HCT116 (cell line): ENCODE results near the gene DOCK4. TPM values are rescaled to one million over a fixed set of nuclear protein-coding genes. Genes with fewer than 3 reads are reported as not detected.

Experiments
- ATAC-seq: fragments of 200-7000 bp; cut with Tn5 transposase; 2 replicates; pipeline ENCODE4 v1.9.1; 2020; ENCODE audit warnings: mild to moderate bottlenecking, moderate library complexity
- BruUV-seq: library from RNA; stranded (reverse); fragments of 400-500 nt; replicated peaks from 2 replicates; lab custom pipeline; 2021; lab: Mats Ljungman, UMichigan
- CTCF ChIA-PET: fragments of 300-600 bp; sonication (Branson Sonifier 250); formaldehyde crosslinking; loops from one replicate; lab custom pipeline; 2021; ENCODE audit warnings: antibody characterized with exemption; lab: Charles Lee
- POLR2A ChIA-PET: fragments of 300-600, 350-600 bp; sonication (Branson Sonifier 250); formaldehyde crosslinking; loops from one replicate; lab custom pipeline; 2021; ENCODE audit warnings: antibody characterized with exemption; lab: Charles Lee
- RAD21 ChIA-PET, 2 experiments: fragments of 300-600 bp; sonication (Branson Sonifier 250); formaldehyde crosslinking; loops; one replicate each; lab custom pipeline; 2023; ENCODE audit warnings: low total read pairs in 2 of 2; ENCODE audit not compliant: uncharacterized antibody in 2 of 2, unreplicated experiment in 2 of 2, low non-redundant PET in 1 of 2; lab: Charles Lee
- DNase-seq: peaks from one replicate; pipeline ENCODE4 v3.0.0-alpha.2; 2010; ENCODE audit warnings: low read depth, low spot score
- H2AFZ ChIP-seq: fragments of 200-600 bp; shearing (Covaris generic), sonication (generic); 2 replicates; pipeline ENCODE4 v1.6.1; 2017; ENCODE audit warnings: low read depth, mixed run types, mixed read lengths, antibody characterized with exemption, low read length; ENCODE audit not compliant: poor library complexity, severe bottlenecking
- H3K27ac ChIP-seq: 2 replicates; pipeline ENCODE4 v1.5.1; 2012; ENCODE audit warnings: low read depth, low read length
- H3K27me3 ChIP-seq: fragments of 200-600 bp; sonication (generic); 2 replicates; pipeline ENCODE4 v1.6.1; 2016; ENCODE audit warnings: mixed run types, low read length, mixed read lengths; ENCODE audit not compliant: insufficient read depth
- H3K36me3 ChIP-seq, 2 experiments: fragments of 200-500 bp in 1 of 2; fragments of 200-600 bp in 1 of 2; sonication (Bioruptor generic) in 1 of 2; sonication (generic) in 1 of 2; 2 replicates each; pipeline versions ENCODE4 v1.5.1 to v1.6.1; 2014 to 2016; ENCODE audit warnings: low read length in 2 of 2, inconsistent platforms in 1 of 2, mixed read lengths in 1 of 2, mixed run types in 1 of 2; ENCODE audit not compliant: insufficient read depth in 2 of 2, control insufficient read depth in 1 of 2
- H3K4me1 ChIP-seq, 2 experiments: fragments of 200-600 bp in 1 of 2; sonication (generic) in 1 of 2; 2 replicates each; pipeline versions ENCODE4 v1.5.1 to v1.6.1; 2012 to 2017; ENCODE audit warnings: low read length in 2 of 2, inconsistent platforms in 1 of 2, mild to moderate bottlenecking in 1 of 2, mixed read lengths in 1 of 2, mixed run types in 1 of 2, moderate library complexity in 1 of 2; ENCODE audit not compliant: insufficient read depth in 2 of 2, control insufficient read depth in 1 of 2
- H3K4me2 ChIP-seq: fragments of 200-600 bp; sonication (generic); 2 replicates; pipeline ENCODE4 v1.6.1; 2017; ENCODE audit warnings: mixed run types, low read length, mixed read lengths
- H3K4me3 ChIP-seq, 2 experiments: fragments of 200-600 bp in 1 of 2; sonication (generic) in 1 of 2; replicated peaks in 1 of 2; 2 replicates each; pipeline ENCODE4 v1.5.1; 2011 to 2016; ENCODE audit warnings: low read length in 2 of 2, control low read depth in 1 of 2, low read depth in 1 of 2, mild to moderate bottlenecking in 1 of 2, mixed read lengths in 1 of 2, mixed run types in 1 of 2
- H3K79me2 ChIP-seq: fragments of 200-600 bp; sonication (generic); 2 replicates; pipeline ENCODE4 v1.6.1; 2017; ENCODE audit warnings: mild to moderate bottlenecking, mixed run types, low read length, moderate library complexity, mixed read lengths; ENCODE audit not compliant: insufficient read depth
- H3K9ac ChIP-seq: fragments of 200-600 bp; sonication (generic); 2 replicates; pipeline ENCODE4 v1.6.1; 2016; ENCODE audit warnings: low read length, mixed read lengths
- H3K9me2 ChIP-seq: fragments of 200-600 bp; sonication (generic), shearing (Covaris generic); 2 replicates; pipeline ENCODE4 v1.6.1; 2017; ENCODE audit warnings: mixed run types, mild to moderate bottlenecking, moderate library complexity; ENCODE audit not compliant: insufficient read depth
- H3K9me3 ChIP-seq, 2 experiments: fragments of 200-500 bp in 1 of 2; fragments of 200-600 bp in 1 of 2; sonication (Bioruptor generic) in 1 of 2; sonication (generic) in 1 of 2; 2 replicates each; pipeline ENCODE4 v1.6.1; 2014 to 2017; ENCODE audit warnings: low read length in 2 of 2, mixed read lengths in 2 of 2, inconsistent platforms in 1 of 2, low read depth in 1 of 2, mild to moderate bottlenecking in 1 of 2, mixed run types in 1 of 2, moderate library complexity in 1 of 2; ENCODE audit not compliant: control insufficient read depth in 1 of 2, insufficient read depth in 1 of 2
- H4K20me1 ChIP-seq: fragments of 200-600 bp; sonication (generic), shearing (Covaris generic); 2 replicates; pipeline ENCODE4 v1.6.1; 2017; ENCODE audit warnings: mixed run types, mild to moderate bottlenecking, moderate library complexity; ENCODE audit not compliant: insufficient read depth
- CEBPB ChIP-seq: IDR thresholded peaks from 2 replicates; pipeline ENCODE4 v1.6.1; 2012; ENCODE audit warnings: low read depth
- CTCF ChIP-seq, 3 experiments: fragments of 200-600 bp in 1 of 3; sonication (generic) in 1 of 3; IDR thresholded peaks in 2 of 3; conservative IDR thresholded peaks in 1 of 3; 2 replicates each; pipeline ENCODE4 v1.5.1; 2012 to 2017; ENCODE audit warnings: low read depth in 2 of 3, low read length in 2 of 3, antibody characterized with exemption in 1 of 3, borderline replicate concordance in 1 of 3, control low read depth in 1 of 3, mild to moderate bottlenecking in 1 of 3, mixed read lengths in 1 of 3, mixed run types in 1 of 3, moderate library complexity in 1 of 3; ENCODE audit not compliant: insufficient read depth in 1 of 3
- EZH2 ChIP-seq: fragments of 200-600 bp; sonication (generic); IDR thresholded peaks from 2 replicates; pipeline ENCODE4 v1.6.1; 2017; ENCODE audit warnings: antibody characterized with exemption, mixed run types
- FOSL1 ChIP-seq: IDR thresholded peaks from 2 replicates; pipeline ENCODE4 v1.6.1; 2012; ENCODE audit warnings: low read depth
- JUND ChIP-seq: IDR thresholded peaks from 2 replicates; pipeline ENCODE4 v1.6.1; 2012
- SIN3A ChIP-seq: IDR thresholded peaks from 2 replicates; pipeline ENCODE4 v1.6.1; 2012; ENCODE audit warnings: low read depth
- SP1 ChIP-seq: IDR thresholded peaks from 2 replicates; pipeline ENCODE4 v1.6.1; 2012; ENCODE audit warnings: low read depth
- ZBTB33 ChIP-seq: IDR thresholded peaks from 2 replicates; pipeline ENCODE4 v1.6.1; 2011; ENCODE audit warnings: mild to moderate bottlenecking, low read length, moderate library complexity; ENCODE audit not compliant: insufficient replicate concordance; ENCODE audit errors: extremely low read depth
- intact Hi-C: fragments of 100-400 bp; cut with micrococcal nuclease; formaldehyde crosslinking; loops from 2 replicates; pipeline ENCODE4 v1.10.0; 2022
- total RNA-seq: library from RNA; stranded (reverse); gene quantifications from one replicate; pipeline ENCODE4 v1.2.1, GENCODE V29; 2021; ENCODE audit not compliant: unreplicated experiment

Gene DOCK4
- total RNA-seq, 1 experiment from 2014 or later = 2.2 TPM

- intact Hi-C loops = no loop called here
- H3K79me2 ChIP-seq = no peaks in the 10 kb centered on the region
- no peaks in the 10 kb centered on the region for H3K9me3 ChIP-seq
- H3K4me2 ChIP-seq = peak overlapping the region; percentile 8; the same call in 1 of the 2 replicates
- H3K9me2 ChIP-seq = no peaks in the 10 kb centered on the region
- H3K4me3 ChIP-seq = no peak overlapping the region
- no peak overlapping the region for H3K27ac ChIP-seq
- ChIA-PET POLR2A (no interaction called here), RAD21 (no interaction called here), CTCF (no interaction called here)
- H3K4me1 ChIP-seq = peaks cover 0 to 5% of the 10 kb centered on the region in 2 experiments; a peak in 1 of 4 replicates
- H3K36me3 ChIP-seq = no peaks in the 10 kb centered on the region
- H4K20me1 ChIP-seq = no peaks in the 10 kb centered on the region
- BruUV-seq = no TSS peak
- peak; percentile 42 for DNase-seq
- 0 out of 2 replicates have a peak, but pooled peaks cover 3% of the 10 kb centered on the region for H3K27me3 ChIP-seq
- TF ChIP-seq JUND (peak; percentile 25; the same call in 1 of the 2 replicates), CEBPB (no peak), FOSL1 (no peak), EZH2 (no peak), SP1 (peak; percentile 43; the same call in 1 of the 2 replicates), ZBTB33 (no peak)
- no peak overlapping the region for H2AFZ ChIP-seq
- ATAC-seq = peak; percentile 78
- H3K9ac ChIP-seq = no peak overlapping the region
These were observed 275.1 kb downstream of the DOCK4 start for GRCh38 chr7:111931016-111931517.

GRCh38 chr7:111929264-111929663 lies 276.9 kb downstream of the DOCK4 start:
- Histone ChIP-seq H3K79me2 (no peaks in the 10 kb centered on the region), H4K20me1 (no peaks in the 10 kb centered on the region), H3K9ac (no peak overlapping the region), H3K36me3 (no peaks in the 10 kb centered on the region), H3K27ac (no peak overlapping the region), H3K4me1 (peaks cover 0 to 5% of the 10 kb centered on the region in 2 experiments; a peak in 1 of 4 replicates), H3K9me2 (no peaks in the 10 kb centered on the region), H3K27me3 (0 out of 2 replicates have a peak, but pooled peaks cover 3% of the 10 kb centered on the region), H3K4me2 (no peak overlapping the region), H3K4me3 (no peak overlapping the region)
- no peak for ATAC-seq
- POLR2A ChIA-PET = no interaction called here
- no peak for DNase-seq
- BruUV-seq = no TSS peak
- TF ChIP-seq CTCF (IDR thresholded peaks at IDR 0.05 in 2 of 3, conservative IDR thresholded peaks at IDR 0.05 in 1 of 3; ENCODE audit: borderline replicate concordance in 1 of 3, insufficient read depth in 1 of 3, low read depth in 2 of 3, low read length in 2 of 3) (0 out of 6 replicates have a peak, but pooled peaks of 1 of the 3 experiments have one; percentile 10), SIN3A (no peak)
- TF ChIP-seq, all 23 proteins: peak for 1
- intact Hi-C loops = loop anchor here (10.0 kb wide), 1 partner anchor 486 kb away; no protein-coding TSS in a partner anchor
- no peak overlapping the region for H2AFZ ChIP-seq
- ChIA-PET CTCF (no interaction called here), RAD21 (no interaction called here)
- H3K9me3 ChIP-seq = no peaks in the 10 kb centered on the region
